AG09319 (cell line): Measurements from ENCODE around the gene ARHGAP27.

Experiments used
- DNase-seq: peaks from one replicate; pipeline ENCODE4 v3.0.0-alpha.2; 2010; ENCODE audit warnings: low read depth; ENCODE audit errors: extremely low read depth
- CTCF ChIP-seq: IDR thresholded peaks from 2 replicates; pipeline ENCODE4 v1.5.1; 2011; ENCODE audit warnings: low read depth, mild to moderate bottlenecking, inconsistent platforms, low read length, moderate library complexity

The ARHGAP27 gene

GRCh38 chr17:45440161-45440778 lies 7.6 kb upstream of the ARHGAP27 start:
- TF ChIP-seq CTCF = no peak
- DNase-seq = no peak

- TF ChIP-seq CTCF = no peak
- DNase-seq = no peak
Measured at GRCh38 chr17:45438931-45439610, 6.4 kb upstream of the ARHGAP27 start.

- no peak for DNase-seq
- no peak for TF ChIP-seq CTCF
Measured at GRCh38 chr17:45437465-45438283, 5.0 kb upstream of the ARHGAP27 start.

- no peak for DNase-seq
- no peak for TF ChIP-seq CTCF
Measured at GRCh38 chr17:45436625-45437464, 4.2 kb upstream of the ARHGAP27 start.

GRCh38 chr17:45436161-45436560 lies 3.5 kb upstream of the ARHGAP27 start:
- no peak for DNase-seq
- no peak for TF ChIP-seq CTCF

GRCh38 chr17:45435481-45435880 lies 2.8 kb upstream of the ARHGAP27 start:
- no peak for TF ChIP-seq CTCF
- no peak for DNase-seq
